GM18907 (cell line): ENCODE measurements around the gene GAS2L1.
"Not testable (repeated sequence)": the region's sequence is repeated elsewhere in the genome, so short reads cannot be mapped to it uniquely, and the experiment has no call there.

Experiments used
- ATAC-seq: cut with Tn5 transposase; IDR thresholded peaks from one replicate; pipeline ENCODE4 v1.9.1; 2021; ENCODE audit warnings: mild to moderate bottlenecking, moderate library complexity; ENCODE audit not compliant: unreplicated experiment

Gene GAS2L1

GRCh38 chr22:29341056-29341848 lies 34.8 kb downstream of the GAS2L1 start:
- no peak for ATAC-seq

DNA sequence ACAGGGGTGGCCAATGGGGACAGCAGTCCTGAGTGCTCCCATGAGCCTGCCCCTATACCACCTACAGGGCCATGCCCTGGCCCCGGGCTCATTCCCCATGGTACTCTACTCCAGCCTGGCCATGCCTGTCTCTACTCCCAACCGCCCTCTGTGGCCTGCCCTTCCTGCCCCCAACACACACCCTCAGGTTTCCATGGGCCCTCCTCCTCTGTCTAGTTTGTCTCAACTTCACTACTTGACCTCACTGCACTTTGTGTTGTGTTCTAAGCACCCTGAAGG lies 35.3 kb downstream of the GAS2L1 start:
- no peak for ATAC-seq

GRCh38 chr22:29342177-29342576 lies 35.7 kb downstream of the GAS2L1 start:
- no peak for ATAC-seq

DNA sequence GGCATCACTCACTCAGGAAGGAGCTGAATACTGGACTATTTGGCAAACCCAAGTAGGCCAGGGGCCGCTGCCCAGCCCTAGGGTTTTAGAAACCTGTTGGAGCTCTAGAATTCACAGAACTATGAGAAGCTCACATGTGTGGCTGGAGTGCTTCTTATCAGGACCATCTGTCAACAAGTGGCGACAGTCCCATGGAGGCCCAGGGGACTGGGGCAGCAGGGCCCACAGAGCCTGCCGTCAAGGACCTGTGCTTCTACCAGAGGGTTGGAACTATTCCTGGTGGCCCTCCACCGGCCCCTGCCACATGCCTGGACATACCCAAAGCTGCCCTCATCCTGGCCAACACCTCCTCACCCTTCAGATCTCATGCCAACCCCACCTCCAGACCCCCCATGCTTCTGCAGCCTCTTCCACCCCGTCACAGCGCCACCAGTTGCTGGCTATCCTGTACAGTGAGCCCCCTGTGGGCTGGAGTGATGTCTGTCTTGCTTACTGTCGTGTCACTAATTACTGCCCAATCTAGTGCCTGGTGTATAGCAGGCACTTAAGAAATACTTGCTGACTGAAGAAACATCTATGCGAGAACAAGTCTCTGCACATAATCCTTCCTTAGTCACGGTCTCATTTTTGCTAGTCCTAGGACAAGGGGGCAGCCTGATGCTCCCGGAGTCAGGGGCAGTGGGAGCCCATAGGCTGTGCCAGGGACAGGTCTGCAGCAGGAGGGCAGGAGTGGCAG lies 36.3 kb downstream of the GAS2L1 start:
- no peak for ATAC-seq

- no peak for ATAC-seq
Observed at GRCh38 chr22:29343313-29343805, 36.9 kb downstream of the GAS2L1 start.

- no peak for ATAC-seq
Observed at GRCh38 chr22:29344137-29344536, 37.7 kb downstream of the GAS2L1 start.

DNA sequence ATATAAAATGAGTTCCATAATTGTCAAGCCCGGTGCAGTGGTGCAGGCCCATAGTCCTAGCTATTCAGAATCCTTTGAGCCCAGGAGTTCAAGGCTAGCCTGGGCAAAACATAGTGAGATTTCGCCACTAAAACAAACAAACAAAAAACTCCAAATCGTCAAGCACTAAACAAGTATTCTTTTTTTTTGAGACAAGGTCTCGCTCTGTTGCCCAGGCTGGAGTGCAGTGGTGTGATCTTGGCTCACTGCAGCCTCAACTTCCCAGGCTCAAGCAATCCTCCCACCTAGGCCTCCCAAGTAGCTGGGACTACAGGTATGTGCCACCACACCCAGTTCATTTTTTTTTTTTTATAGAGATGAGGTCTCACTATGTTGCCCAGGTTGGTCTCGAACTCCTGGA lies 38.4 kb downstream of the GAS2L1 start:
- not testable (repeated sequence) for ATAC-seq

DNA sequence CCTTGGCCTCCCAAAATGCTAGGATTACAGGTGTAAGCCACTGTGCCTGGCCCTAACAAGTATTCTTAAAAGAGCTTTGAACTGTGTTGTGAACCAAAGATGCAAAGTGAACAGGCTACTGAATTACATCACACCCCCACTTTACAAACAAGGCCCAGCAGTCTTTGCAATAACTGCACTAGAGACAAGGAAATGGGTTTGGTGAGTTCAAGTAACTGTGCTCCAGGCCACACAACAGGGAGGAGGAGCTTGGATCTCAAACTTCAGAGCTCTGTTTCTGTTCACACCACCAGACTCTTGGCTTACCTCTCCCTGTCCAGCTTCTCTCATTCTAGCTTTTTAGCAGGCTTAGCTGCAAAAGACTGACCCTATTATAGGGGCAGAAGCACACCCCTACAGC lies 39.5 kb downstream of the GAS2L1 start:
- ATAC-seq: no peak

GRCh38 chr22:29346659-29347058 lies 40.2 kb downstream of the GAS2L1 start:
- ATAC-seq: no peak

DNA sequence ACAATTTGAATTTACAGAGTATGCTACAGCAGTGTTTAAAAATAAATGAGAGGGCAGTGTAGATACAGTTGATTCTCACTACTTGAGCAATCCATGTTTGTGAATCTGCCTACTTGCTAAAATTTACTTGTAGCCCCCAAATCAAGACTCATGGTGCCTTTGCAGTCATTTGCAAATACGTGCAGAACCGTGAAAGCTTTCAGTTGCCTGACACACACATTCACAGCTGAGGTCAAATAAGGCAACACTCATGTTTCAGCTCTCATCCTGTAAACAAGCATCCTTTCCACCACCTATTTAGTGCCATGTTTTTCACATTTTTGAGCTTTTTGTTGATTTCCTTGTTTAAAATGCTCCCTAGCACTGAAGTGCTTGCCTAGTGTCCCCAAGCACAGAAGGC lies 41.6 kb downstream of the GAS2L1 start:
- no peak for ATAC-seq

DNA sequence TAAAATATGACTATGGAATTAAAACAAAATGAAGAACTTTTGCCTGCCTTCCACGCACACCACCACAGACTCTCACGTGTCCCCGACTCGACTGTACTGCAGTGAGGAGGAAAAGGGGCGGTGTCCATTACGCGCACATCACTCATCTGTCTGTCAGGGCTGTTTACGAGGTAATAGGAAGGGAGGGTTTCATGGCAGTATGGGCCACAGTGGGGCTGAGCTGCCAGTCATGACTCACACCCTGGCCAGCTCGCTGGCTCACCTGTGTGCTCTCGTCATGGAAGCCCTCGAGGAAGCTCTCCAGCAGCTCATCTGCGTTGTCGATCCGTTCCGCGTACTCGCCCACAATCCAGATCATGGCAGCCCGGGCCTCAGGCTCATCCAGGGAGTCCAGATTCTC lies 42.5 kb downstream of the GAS2L1 start:
- ATAC-seq: no peak

DNA sequence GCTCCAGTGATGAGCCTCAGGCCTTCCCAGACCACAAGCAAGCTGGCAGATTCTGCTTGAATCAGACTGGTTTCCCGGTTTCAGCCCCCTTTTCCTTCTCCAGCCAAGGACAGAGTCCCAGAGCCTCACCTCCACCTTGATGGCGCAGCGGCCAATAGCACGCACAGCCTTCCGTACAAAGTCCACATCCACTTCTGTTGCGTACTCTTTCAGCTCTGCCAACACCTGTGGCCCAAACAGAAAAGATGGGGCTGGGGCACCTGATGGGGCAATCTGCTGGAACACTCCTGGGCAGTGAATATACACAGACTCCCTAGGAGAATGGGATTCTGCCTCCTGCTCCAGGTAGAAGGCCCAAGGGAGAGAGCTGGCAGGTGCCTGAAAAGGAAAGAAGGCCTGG lies 44.6 kb downstream of the GAS2L1 start:
- ATAC-seq: no peak

- ATAC-seq: no peak
Observed at GRCh38 chr22:29351891-29352290, 45.4 kb downstream of the GAS2L1 start.

GRCh38 chr22:29352778-29353177 lies 46.3 kb downstream of the GAS2L1 start:
- ATAC-seq: no peak

GRCh38 chr22:29353286-29353685 lies 46.8 kb downstream of the GAS2L1 start:
- no peak for ATAC-seq

DNA sequence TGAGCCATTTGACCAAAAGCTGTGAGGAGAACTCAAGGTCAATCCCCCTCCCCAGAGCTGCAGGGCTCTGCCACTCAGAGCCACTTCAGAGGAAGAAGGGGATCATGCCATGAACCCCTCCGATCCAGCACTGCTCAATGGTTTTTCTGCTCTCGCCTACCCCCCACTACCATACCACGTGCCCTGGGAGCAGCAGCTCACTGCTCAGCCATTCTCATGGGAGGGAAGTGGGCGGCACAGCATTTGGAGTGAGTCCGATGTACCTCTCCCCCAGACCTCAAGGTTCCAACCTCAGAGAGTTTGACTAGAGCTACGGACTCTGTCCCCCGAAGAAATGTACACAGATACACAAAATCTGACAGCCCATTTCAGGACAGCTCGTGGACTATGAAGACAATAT lies 47.4 kb downstream of the GAS2L1 start:
- ATAC-seq: no peak

- ATAC-seq: not testable (repeated sequence)
Observed at GRCh38 chr22:29357193-29357890, 50.9 kb downstream of the GAS2L1 start.

DNA sequence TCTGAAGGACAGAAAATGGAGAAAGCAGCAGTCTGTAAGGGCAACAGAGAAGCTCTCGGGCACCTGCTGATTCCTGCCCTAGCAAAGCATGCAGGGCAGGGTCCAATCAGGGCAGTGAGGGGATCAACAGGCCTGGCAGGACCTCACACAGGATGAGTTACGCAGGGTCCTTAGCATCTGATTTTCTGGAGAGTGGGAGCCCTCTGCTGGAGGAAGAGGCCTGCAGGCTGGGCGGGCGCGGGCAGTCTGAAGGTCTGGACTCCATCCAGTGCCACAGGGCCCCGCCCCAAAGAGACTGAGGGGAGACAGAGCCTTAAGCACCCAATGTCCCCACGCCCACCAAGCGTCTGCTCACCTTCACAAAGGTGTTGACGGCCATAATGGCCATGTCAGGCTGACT lies 53.0 kb downstream of the GAS2L1 start:
- ATAC-seq: no peak
